GM18517 (cell line): ENCODE measurements around the gene JARID2.

Experiments used
- ATAC-seq: cut with Tn5 transposase; IDR thresholded peaks from one replicate; pipeline ENCODE4 v1.9.1; 2021; ENCODE audit warnings: mild to moderate bottlenecking, moderate library complexity; ENCODE audit not compliant: unreplicated experiment

The JARID2 gene

GRCh38 chr6:15553031-15553430 is 307.2 kb downstream of the JARID2 start:
- ATAC-seq: no peak

- ATAC-seq: no peak
Observed at GRCh38 chr6:15553736-15554294, 307.9 kb downstream of the JARID2 start.

- no peak for ATAC-seq
Observed at GRCh38 chr6:15554728-15555100, 308.8 kb downstream of the JARID2 start.

- no peak for ATAC-seq
Observed at GRCh38 chr6:15555101-15556038, 309.5 kb downstream of the JARID2 start.

GRCh38 chr6:15556711-15557110 is 310.8 kb downstream of the JARID2 start:
- no peak for ATAC-seq

GRCh38 chr6:15557174-15557573 is 311.3 kb downstream of the JARID2 start:
- no peak for ATAC-seq

- no peak for ATAC-seq
Observed at GRCh38 chr6:15560713-15561112, 314.8 kb downstream of the JARID2 start.

GRCh38 chr6:15561447-15562199 is 315.8 kb downstream of the JARID2 start:
- ATAC-seq: no peak

- no peak for ATAC-seq
Observed at GRCh38 chr6:15562977-15563376, 317.1 kb downstream of the JARID2 start.

GRCh38 chr6:15569035-15569995 is 323.4 kb downstream of the JARID2 start:
- no peak for ATAC-seq

GRCh38 chr6:15570171-15570570 is 324.3 kb downstream of the JARID2 start:
- ATAC-seq: no peak
